Smooth muscle cell (in vitro differentiated cells): ENCODE measurements around the gene EOMES. TPM values are rescaled to one million over a fixed set of nuclear protein-coding genes. Genes with fewer than 3 reads are reported as not detected.

Experiments used
- DNase-seq: peaks from one replicate; lab custom pipeline; 2025; ENCODE audit not compliant: unreplicated experiment; lab: John Stamatoyannopoulos, UW
- H2AFZ ChIP-seq: fragments of 200-600 bp; sonication (generic); 2 replicates; pipeline ENCODE4 v1.6.0; 2016; ENCODE audit warnings: antibody characterized with exemption, low read depth, mild to moderate bottlenecking
- H3F3A ChIP-seq: fragments of 200-600 bp; sonication (generic); 2 replicates; pipeline ENCODE4 v1.6.0; 2017; ENCODE audit warnings: antibody characterized with exemption, low read depth
- H3K27ac ChIP-seq: fragments of 200-600 bp; sonication (generic); 2 replicates; pipeline ENCODE4 v1.5.1; 2016; ENCODE audit warnings: low read depth, mild to moderate bottlenecking
- H3K27me3 ChIP-seq: fragments of 200-600 bp; sonication (generic); 2 replicates; pipeline ENCODE4 v1.6.1; 2016; ENCODE audit warnings: low read depth, mild to moderate bottlenecking
- H3K36me3 ChIP-seq: fragments of 200-600 bp; sonication (generic); 2 replicates; pipeline ENCODE4 v1.5.1; 2016; ENCODE audit warnings: low read depth
- H3K4me1 ChIP-seq: fragments of 200-600 bp; sonication (generic); 2 replicates; pipeline ENCODE4 v1.5.1; 2016; ENCODE audit warnings: low read depth
- H3K4me2 ChIP-seq: fragments of 200-600 bp; sonication (generic); 2 replicates; pipeline ENCODE4 v1.6.0; 2016; ENCODE audit warnings: mild to moderate bottlenecking
- H3K4me3 ChIP-seq: fragments of 200-600 bp; sonication (generic); 2 replicates; pipeline ENCODE4 v1.5.1; 2016; ENCODE audit warnings: mild to moderate bottlenecking
- H3K79me2 ChIP-seq: fragments of 200-600 bp; sonication (generic); 2 replicates; pipeline ENCODE4 v1.6.0; 2016; ENCODE audit warnings: low read depth, mild to moderate bottlenecking
- H3K9ac ChIP-seq: fragments of 200-600 bp; sonication (generic); 2 replicates; pipeline ENCODE4 v1.6.0; 2016; ENCODE audit warnings: low read depth
- H3K9me3 ChIP-seq: fragments of 200-600 bp; sonication (generic); replicated peaks from 2 replicates; pipeline ENCODE4 v1.5.1; 2016; ENCODE audit warnings: low read depth
- H4K20me1 ChIP-seq: fragments of 200-600 bp; sonication (generic); 2 replicates; pipeline ENCODE4 v1.6.0; 2016; ENCODE audit warnings: low read depth
- WGBS: methylation state at CpG from one replicate; pipeline ENCODE4 v1.1.7; 2016; ENCODE audit warnings: low lambda C conversion rate; 5-methylcytosine and 5-hydroxymethylcytosine counted together
- polyA plus RNA-seq: library from polyadenylated mRNA; unstranded; fragments of >200 nt; fragmentation: Nextera tagmentation; extraction: Ambion mirVana; gene quantifications from 2 replicates; pipeline ENCODE4 v1.2.1, GENCODE V29; 2016
- total RNA-seq: library from RNA; depleted of rRNA; stranded (reverse); fragments of >200 nt; gene quantifications from 2 replicates; pipeline ENCODE4 v1.2.3, GENCODE V29; 2014
- TF ChIP-seq, protein P1 (sequence below): fragments of 200-600 bp; sonication (generic); IDR thresholded peaks from 2 replicates; pipeline ENCODE4 v1.5.1; 2017; ENCODE audit warnings: borderline replicate concordance, mild to moderate bottlenecking, antibody characterized with exemption; ENCODE audit not compliant: insufficient read depth, poor library complexity, severe bottlenecking

Gene EOMES
- total and polyA plus RNA-seq, 2 experiments from 2014 or later = not detected

DNA sequence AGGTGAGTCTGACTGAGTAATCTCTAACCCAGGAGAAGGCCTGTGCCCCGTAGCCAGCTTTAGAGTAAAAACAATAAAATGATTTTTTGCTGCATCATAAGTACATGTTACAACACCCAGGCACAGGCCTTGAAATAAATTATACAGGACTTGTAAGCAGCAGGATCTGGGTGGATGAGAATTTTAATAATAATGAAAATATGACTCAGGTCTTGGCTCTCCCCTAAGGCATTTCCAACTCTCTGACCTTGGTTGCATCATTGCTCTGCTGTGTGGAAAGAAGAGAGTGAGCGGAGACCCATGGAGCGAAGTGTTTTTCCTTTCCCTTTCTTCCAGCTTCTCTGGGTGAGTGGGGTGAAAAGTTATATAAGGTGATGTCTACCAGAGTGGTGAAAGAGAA, 44.6 kb downstream of the EOMES start:
- DNase-seq = no peak
- Histone ChIP-seq H3K4me3 (no peak overlapping the region), H3F3A (no peaks in the 10 kb centered on the region), H4K20me1 (no peaks in the 10 kb centered on the region), H2AFZ (no peak overlapping the region), H3K27me3 (no peaks in the 10 kb centered on the region), H3K79me2 (no peaks in the 10 kb centered on the region), H3K4me1 (no peaks in the 10 kb centered on the region), H3K27ac (no peak overlapping the region), H3K36me3 (no peaks in the 10 kb centered on the region), H3K4me2 (no peak overlapping the region), H3K9ac (no peak overlapping the region), H3K9me3 (no peaks in the 10 kb centered on the region)
- 87% methylated on average over 3 of the region's 3 CpGs for WGBS
- TF ChIP-seq, protein P1, sequence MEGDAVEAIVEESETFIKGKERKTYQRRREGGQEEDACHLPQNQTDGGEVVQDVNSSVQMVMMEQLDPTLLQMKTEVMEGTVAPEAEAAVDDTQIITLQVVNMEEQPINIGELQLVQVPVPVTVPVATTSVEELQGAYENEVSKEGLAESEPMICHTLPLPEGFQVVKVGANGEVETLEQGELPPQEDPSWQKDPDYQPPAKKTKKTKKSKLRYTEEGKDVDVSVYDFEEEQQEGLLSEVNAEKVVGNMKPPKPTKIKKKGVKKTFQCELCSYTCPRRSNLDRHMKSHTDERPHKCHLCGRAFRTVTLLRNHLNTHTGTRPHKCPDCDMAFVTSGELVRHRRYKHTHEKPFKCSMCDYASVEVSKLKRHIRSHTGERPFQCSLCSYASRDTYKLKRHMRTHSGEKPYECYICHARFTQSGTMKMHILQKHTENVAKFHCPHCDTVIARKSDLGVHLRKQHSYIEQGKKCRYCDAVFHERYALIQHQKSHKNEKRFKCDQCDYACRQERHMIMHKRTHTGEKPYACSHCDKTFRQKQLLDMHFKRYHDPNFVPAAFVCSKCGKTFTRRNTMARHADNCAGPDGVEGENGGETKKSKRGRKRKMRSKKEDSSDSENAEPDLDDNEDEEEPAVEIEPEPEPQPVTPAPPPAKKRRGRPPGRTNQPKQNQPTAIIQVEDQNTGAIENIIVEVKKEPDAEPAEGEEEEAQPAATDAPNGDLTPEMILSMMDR = no peak

DNA sequence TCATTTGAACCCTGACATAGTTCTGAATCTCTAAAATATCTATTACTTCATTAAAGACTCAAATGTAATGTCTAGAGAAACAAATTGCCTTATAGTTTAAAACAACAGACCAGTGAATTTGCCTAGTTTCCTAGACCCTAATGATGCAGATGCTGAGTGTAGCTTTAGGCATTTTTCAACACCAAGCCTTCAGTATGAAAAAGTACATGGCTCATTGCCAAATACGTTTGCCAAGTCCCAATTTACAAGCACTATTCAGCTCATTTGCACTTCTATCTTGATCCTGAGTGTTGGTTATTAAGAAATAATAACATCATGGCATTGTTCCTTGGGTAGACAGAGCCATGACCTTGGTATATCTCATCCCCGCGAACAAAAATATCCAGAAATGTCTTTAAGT, 46.8 kb downstream of the EOMES start:
- 80% methylated on average over 3 of the region's 3 CpGs for WGBS

DNA sequence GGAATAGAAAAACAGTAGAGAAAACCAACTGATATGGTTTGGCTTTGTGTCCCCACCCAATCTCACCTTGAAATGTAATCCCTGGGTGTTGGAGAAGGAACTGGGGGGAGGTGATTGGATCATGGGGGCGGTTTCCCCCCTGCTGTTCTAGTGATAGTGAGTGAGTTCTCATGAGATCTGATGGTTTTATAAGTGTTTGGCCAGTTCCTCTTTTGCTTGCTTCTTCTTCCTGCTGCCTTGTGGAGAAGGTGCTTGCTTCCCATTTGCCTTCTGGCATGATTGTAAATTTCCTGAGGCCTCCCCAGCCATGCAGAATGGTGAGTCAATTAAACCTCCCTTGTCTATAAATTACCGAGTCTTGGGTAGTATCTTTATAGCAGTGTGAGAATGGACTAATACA, 48.4 kb downstream of the EOMES start:
- peak overlapping the region; percentile 2 for H2AFZ ChIP-seq

More for the DNA sequence above, 46.8 kb downstream of the EOMES start:
- no peak overlapping the region for H3K27ac ChIP-seq
- no peaks in the 10 kb centered on the region for H3K4me1 ChIP-seq
- H3K4me2 ChIP-seq = no peak overlapping the region
- no peaks in the 10 kb centered on the region for H3F3A ChIP-seq
- H2AFZ ChIP-seq = no peak overlapping the region
- no peaks in the 10 kb centered on the region for H4K20me1 ChIP-seq
- TF ChIP-seq, protein P1 = no peak
- no peak overlapping the region for H3K9ac ChIP-seq
- no peak for DNase-seq
- H3K27me3 ChIP-seq = no peaks in the 10 kb centered on the region
- no peaks in the 10 kb centered on the region for H3K36me3 ChIP-seq
- no peaks in the 10 kb centered on the region for H3K9me3 ChIP-seq
- H3K4me3 ChIP-seq = no peak overlapping the region
- H3K79me2 ChIP-seq = no peaks in the 10 kb centered on the region

DNA sequence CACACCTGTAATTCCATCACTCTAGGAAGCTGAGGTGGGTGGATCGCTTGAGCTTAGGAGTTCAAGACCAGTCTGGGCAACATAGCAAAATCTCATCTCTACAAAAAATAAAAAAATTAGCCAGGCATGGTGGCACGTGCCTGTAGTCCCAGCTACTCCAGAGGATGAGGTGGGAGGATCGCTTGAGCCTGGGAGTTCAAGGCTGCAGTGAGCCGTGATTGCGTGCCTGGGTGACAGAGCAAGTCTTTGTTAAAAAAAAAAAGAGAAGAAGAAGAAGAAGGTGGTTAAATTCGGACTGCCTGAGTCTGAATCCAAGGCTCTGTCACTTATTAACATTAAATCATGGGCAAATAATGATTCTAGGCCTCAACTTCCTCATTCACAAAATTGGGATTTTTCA, 51.0 kb downstream of the EOMES start:
- H4K20me1 ChIP-seq = no peaks in the 10 kb centered on the region
- no peaks in the 10 kb centered on the region for H3K9me3 ChIP-seq
- H2AFZ ChIP-seq = no peak overlapping the region
- DNase-seq = no peak
- no peak overlapping the region for H3K27ac ChIP-seq
- H3K36me3 ChIP-seq = no peaks in the 10 kb centered on the region
- no peaks in the 10 kb centered on the region for H3F3A ChIP-seq
- H3K4me2 ChIP-seq = no peak overlapping the region
- H3K9ac ChIP-seq = no peak overlapping the region
- peaks cover 6% of the 10 kb centered on the region for H3K4me1 ChIP-seq
- H3K79me2 ChIP-seq = no peaks in the 10 kb centered on the region
- H3K27me3 ChIP-seq = no peaks in the 10 kb centered on the region
- TF ChIP-seq, protein P1 = no peak
- WGBS = 90% methylated on average over 6 of the region's 6 CpGs
- H3K4me3 ChIP-seq = no peak overlapping the region

More for the DNA sequence above, 48.4 kb downstream of the EOMES start:
- Histone ChIP-seq H3F3A (no peaks in the 10 kb centered on the region), H4K20me1 (no peaks in the 10 kb centered on the region), H3K9ac (no peak overlapping the region), H3K36me3 (no peaks in the 10 kb centered on the region), H3K9me3 (no peaks in the 10 kb centered on the region), H3K79me2 (no peaks in the 10 kb centered on the region), H3K4me2 (no peak overlapping the region), H3K27ac (no peak overlapping the region), H3K4me3 (no peak overlapping the region), H3K27me3 (no peaks in the 10 kb centered on the region), H3K4me1 (no peaks in the 10 kb centered on the region)
- TF ChIP-seq, protein P1 = no peak
- WGBS = 80% methylated on average over 2 of the region's 2 CpGs
- no peak for DNase-seq
